ENCODE data around the gene CTNNB1.
A peak's percentile ranks its signal among the peaks of the same experiment; 100 is the strongest.

Gene CTNNB1

DNA sequence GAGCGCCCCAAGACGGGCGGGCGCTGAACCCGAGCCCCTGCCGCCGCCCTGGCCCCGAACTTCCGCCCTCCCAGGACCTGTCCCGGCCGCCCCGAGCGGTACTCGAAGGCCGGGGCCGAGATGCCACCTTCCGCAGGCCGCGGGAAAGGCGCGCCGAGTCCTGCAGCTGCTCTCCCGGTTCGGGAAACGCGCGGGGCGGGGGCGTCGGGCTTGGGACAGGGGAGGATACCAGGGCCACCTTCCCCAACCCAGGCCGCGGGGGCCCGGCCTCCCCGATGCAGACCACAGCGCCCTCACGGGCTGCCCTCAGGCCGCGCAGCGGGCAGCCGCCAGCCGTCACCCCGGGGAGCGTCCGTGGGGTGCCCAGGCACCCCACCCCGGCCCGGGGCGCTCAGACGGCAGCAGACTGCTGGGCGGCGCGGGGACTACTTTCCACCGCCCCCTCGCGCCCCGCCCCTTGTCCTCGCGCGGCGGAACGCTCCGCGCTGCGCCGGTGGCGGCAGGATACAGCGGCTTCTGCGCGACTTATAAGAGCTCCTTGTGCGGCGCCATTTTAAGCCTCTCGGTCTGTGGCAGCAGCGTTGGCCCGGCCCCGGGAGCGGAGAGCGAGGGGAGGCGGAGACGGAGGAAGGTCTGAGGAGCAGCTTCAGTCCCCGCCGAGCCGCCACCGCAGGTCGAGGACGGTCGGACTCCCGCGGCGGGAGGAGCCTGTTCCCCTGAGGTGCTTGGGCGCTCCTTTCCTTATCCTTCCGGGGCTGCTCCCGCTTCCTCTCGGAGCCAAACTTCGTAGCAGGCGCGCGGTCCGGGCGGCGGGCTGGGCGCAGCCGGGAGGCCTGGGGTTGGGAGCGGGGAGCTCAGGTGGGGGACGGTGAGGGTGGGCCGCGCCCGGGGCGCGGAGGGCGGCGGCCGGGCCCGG is at the start of gene CTNNB1:
TSS of gene CTNNB1 (plus strand) at position 556 of the 916 bp plus-strand sequence. CDS start 24,564 bp downstream, outside the sequence.
- ATAC-seq = peak; percentile 83
- no peak for TF ChIP-seq ZC3H10 (CRISPR knock-in tag; IDR thresholded peaks at IDR 0.05)
- no peak for TF ChIP-seq TCF4 (CRISPR knock-in tag; IDR thresholded peaks at IDR 0.05; ENCODE audit: borderline replicate concordance)
- TF ChIP-seq OSR1 (CRISPR knock-in tag; IDR thresholded peaks at IDR 0.05) = no peak
- peak; percentile 75; the same call in 1 of the 2 replicates for TF ChIP-seq GLIS3 (CRISPR knock-in tag; IDR thresholded peaks at IDR 0.05)
- peak; percentile 61; the same call in 1 of the 2 replicates for TF ChIP-seq RARB (CRISPR knock-in tag; IDR thresholded peaks at IDR 0.05)
- 0 out of 2 replicates have a peak, but pooled peaks have one; percentile 8 for TF ChIP-seq ARNTL (CRISPR knock-in tag; IDR thresholded peaks at IDR 0.05; ENCODE audit: borderline replicate concordance, low read depth)
- 0 out of 2 replicates have a peak, but pooled peaks have one; percentile 12 for TF ChIP-seq ZNF565 (CRISPR knock-in tag; conservative IDR thresholded peaks at IDR 0.05; ENCODE audit: low read depth)
- TF ChIP-seq TOX (CRISPR knock-in tag; IDR thresholded peaks at IDR 0.05; ENCODE audit: borderline replicate concordance) = no peak
- TF ChIP-seq CSDC2 (CRISPR knock-in tag; IDR thresholded peaks at IDR 0.05) = peak; percentile 64; the same call in 1 of the 2 replicates
- TF ChIP-seq, protein P1, sequence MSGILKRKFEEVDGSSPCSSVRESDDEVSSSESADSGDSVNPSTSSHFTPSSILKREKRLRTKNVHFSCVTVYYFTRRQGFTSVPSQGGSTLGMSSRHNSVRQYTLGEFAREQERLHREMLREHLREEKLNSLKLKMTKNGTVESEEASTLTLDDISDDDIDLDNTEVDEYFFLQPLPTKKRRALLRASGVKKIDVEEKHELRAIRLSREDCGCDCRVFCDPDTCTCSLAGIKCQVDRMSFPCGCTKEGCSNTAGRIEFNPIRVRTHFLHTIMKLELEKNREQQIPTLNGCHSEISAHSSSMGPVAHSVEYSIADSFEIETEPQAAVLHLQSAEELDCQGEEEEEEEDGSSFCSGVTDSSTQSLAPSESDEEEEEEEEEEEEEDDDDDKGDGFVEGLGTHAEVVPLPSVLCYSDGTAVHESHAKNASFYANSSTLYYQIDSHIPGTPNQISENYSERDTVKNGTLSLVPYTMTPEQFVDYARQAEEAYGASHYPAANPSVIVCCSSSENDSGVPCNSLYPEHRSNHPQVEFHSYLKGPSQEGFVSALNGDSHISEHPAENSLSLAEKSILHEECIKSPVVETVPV (CRISPR knock-in tag; IDR thresholded peaks at IDR 0.05) = peak; percentile 27; the same call in 1 of the 2 replicates
- TF ChIP-seq PATZ1 (CRISPR knock-in tag; IDR thresholded peaks at IDR 0.05; ENCODE audit: borderline replicate concordance) = no peak; the same call in 1 of the 2 replicates
- TF ChIP-seq ZNF8 (CRISPR knock-in tag; IDR thresholded peaks at IDR 0.05) = 0 out of 2 replicates have a peak, but pooled peaks have one; percentile 4
- no peak; the same call in 1 of the 2 replicates for TF ChIP-seq ZNF70 (CRISPR knock-in tag; IDR thresholded peaks at IDR 0.05)
- TF ChIP-seq ZFP30 (CRISPR knock-in tag; IDR thresholded peaks at IDR 0.05) = no peak
- no peak for TF ChIP-seq ESRRG (CRISPR knock-in tag; IDR thresholded peaks at IDR 0.05)
- no peak for TF ChIP-seq ISL1 (CRISPR knock-in tag; IDR thresholded peaks at IDR 0.05)
- TF ChIP-seq, protein P2, sequence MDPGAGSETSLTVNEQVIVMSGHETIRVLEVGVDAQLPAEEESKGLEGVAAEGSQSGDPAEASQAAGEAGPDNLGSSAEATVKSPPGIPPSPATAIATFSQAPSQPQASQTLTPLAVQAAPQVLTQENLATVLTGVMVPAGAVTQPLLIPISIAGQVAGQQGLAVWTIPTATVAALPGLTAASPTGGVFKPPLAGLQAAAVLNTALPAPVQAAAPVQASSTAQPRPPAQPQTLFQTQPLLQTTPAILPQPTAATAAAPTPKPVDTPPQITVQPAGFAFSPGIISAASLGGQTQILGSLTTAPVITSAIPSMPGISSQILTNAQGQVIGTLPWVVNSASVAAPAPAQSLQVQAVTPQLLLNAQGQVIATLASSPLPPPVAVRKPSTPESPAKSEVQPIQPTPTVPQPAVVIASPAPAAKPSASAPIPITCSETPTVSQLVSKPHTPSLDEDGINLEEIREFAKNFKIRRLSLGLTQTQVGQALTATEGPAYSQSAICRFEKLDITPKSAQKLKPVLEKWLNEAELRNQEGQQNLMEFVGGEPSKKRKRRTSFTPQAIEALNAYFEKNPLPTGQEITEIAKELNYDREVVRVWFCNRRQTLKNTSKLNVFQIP (CRISPR knock-in tag; IDR thresholded peaks at IDR 0.05; ENCODE audit: borderline replicate concordance, low read depth) = no peak
- peak; percentile 11; the same call in 1 of the 2 replicates for TF ChIP-seq BACH2 (CRISPR knock-in tag; IDR thresholded peaks at IDR 0.05; ENCODE audit: borderline replicate concordance)
- TF ChIP-seq, protein P3, sequence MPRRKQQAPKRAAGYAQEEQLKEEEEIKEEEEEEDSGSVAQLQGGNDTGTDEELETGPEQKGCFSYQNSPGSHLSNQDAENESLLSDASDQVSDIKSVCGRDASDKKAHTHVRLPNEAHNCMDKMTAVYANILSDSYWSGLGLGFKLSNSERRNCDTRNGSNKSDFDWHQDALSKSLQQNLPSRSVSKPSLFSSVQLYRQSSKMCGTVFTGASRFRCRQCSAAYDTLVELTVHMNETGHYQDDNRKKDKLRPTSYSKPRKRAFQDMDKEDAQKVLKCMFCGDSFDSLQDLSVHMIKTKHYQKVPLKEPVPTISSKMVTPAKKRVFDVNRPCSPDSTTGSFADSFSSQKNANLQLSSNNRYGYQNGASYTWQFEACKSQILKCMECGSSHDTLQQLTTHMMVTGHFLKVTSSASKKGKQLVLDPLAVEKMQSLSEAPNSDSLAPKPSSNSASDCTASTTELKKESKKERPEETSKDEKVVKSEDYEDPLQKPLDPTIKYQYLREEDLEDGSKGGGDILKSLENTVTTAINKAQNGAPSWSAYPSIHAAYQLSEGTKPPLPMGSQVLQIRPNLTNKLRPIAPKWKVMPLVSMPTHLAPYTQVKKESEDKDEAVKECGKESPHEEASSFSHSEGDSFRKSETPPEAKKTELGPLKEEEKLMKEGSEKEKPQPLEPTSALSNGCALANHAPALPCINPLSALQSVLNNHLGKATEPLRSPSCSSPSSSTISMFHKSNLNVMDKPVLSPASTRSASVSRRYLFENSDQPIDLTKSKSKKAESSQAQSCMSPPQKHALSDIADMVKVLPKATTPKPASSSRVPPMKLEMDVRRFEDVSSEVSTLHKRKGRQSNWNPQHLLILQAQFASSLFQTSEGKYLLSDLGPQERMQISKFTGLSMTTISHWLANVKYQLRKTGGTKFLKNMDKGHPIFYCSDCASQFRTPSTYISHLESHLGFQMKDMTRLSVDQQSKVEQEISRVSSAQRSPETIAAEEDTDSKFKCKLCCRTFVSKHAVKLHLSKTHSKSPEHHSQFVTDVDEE (CRISPR knock-in tag; IDR thresholded peaks at IDR 0.05) = peak; percentile 76
- peak; percentile 44; the same call in 1 of the 2 replicates for TF ChIP-seq ZFP3 (CRISPR knock-in tag; IDR thresholded peaks at IDR 0.05)
- TF ChIP-seq CREB5 (CRISPR knock-in tag; IDR thresholded peaks at IDR 0.05; ENCODE audit: low read depth) = no peak
- no peak for TF ChIP-seq PPARA (CRISPR knock-in tag; IDR thresholded peaks at IDR 0.05; ENCODE audit: borderline replicate concordance)
- peak; percentile 25; the same call in 1 of the 2 replicates for TF ChIP-seq SNAI2 (CRISPR knock-in tag; IDR thresholded peaks at IDR 0.05)

All from SK-N-SH treated with all-trans-retinoic acid at 6 μM for 48 hours (cell line).